Panc1 (cell line): ENCODE measurements around the gene RPA3. TPM values are rescaled to one million over a fixed set of nuclear protein-coding genes. Genes with fewer than 3 reads are reported as not detected.

ENCODE experiments used
- ATAC-seq: fragments of 200-7000 bp; cut with Tn5 transposase; 2 replicates; pipeline ENCODE4 v1.9.1; 2020; ENCODE audit warnings: mild to moderate bottlenecking, moderate library complexity
- BruUV-seq: library from RNA; stranded (reverse); fragments of 400-500 nt; replicated peaks from 2 replicates; lab custom pipeline; 2021; lab: Mats Ljungman, UMichigan
- CTCF ChIA-PET: fragments of 300-600 bp; sonication (Branson Sonifier 250); formaldehyde crosslinking; loops from one replicate; lab custom pipeline; 2022; ENCODE audit warnings: antibody characterized with exemption; lab: Charles Lee
- POLR2A ChIA-PET: fragments of 300-600 bp; sonication (Branson Sonifier 250); formaldehyde crosslinking; loops from one replicate; lab custom pipeline; 2022; ENCODE audit warnings: antibody characterized with exemption; lab: Charles Lee
- DNase-seq: peaks from one replicate; pipeline ENCODE4 v3.0.0-alpha.2; 2010; ENCODE audit warnings: low read depth, low spot score
- H3K27ac ChIP-seq: 2 replicates; pipeline ENCODE4 v1.5.1; 2011; ENCODE audit warnings: mild to moderate bottlenecking, low read length, inconsistent platforms
- H3K27me3 ChIP-seq: fragments of 200-500 bp; sonication (Bioruptor generic); 2 replicates; pipeline ENCODE4 v1.6.0; 2014; ENCODE audit warnings: low read length, inconsistent platforms; ENCODE audit not compliant: control insufficient read depth, insufficient read depth
- H3K36me3 ChIP-seq: fragments of 200-500 bp; sonication (Bioruptor generic); 2 replicates; pipeline ENCODE4 v1.5.1; 2014; ENCODE audit warnings: inconsistent platforms, mild to moderate bottlenecking, low read length, moderate library complexity; ENCODE audit not compliant: control insufficient read depth, insufficient read depth
- H3K4me1 ChIP-seq: 2 replicates; pipeline ENCODE4 v1.5.1; 2011; ENCODE audit warnings: inconsistent platforms, mild to moderate bottlenecking, low read length, moderate library complexity; ENCODE audit not compliant: control insufficient read depth, insufficient read depth
- H3K4me3 ChIP-seq, 2 experiments: 2 replicates each; pipeline ENCODE4 v1.5.1; 2011 to 2012; ENCODE audit warnings: low read depth in 2 of 2, low read length in 2 of 2, mild to moderate bottlenecking in 2 of 2, inconsistent platforms in 1 of 2, moderate library complexity in 1 of 2
- H3K9me3 ChIP-seq: fragments of 200-500 bp; sonication (Bioruptor generic); 2 replicates; pipeline ENCODE4 v1.5.1; 2014; ENCODE audit warnings: low read depth, mild to moderate bottlenecking, inconsistent platforms, low read length, moderate library complexity; ENCODE audit not compliant: control insufficient read depth, insufficient read depth
- POLR2AphosphoS5 ChIP-seq: IDR thresholded peaks from 2 replicates; pipeline ENCODE4 v1.6.1; 2012; ENCODE audit warnings: mild to moderate bottlenecking, low read depth, low read length, moderate library complexity
- REST ChIP-seq, 2 experiments: IDR thresholded peaks; 2 replicates each; pipeline ENCODE4 v1.6.1; 2011 to 2012; ENCODE audit warnings: low read depth in 2 of 2, control low read depth in 1 of 2, low read length in 1 of 2, mild to moderate bottlenecking in 1 of 2, moderate library complexity in 1 of 2; ENCODE audit not compliant: insufficient read depth in 1 of 2
- SIN3A ChIP-seq: IDR thresholded peaks from 2 replicates; pipeline ENCODE4 v1.6.1; 2012; ENCODE audit warnings: low read depth, mild to moderate bottlenecking, low read length, moderate library complexity, borderline replicate concordance; ENCODE audit not compliant: insufficient read depth
- TCF7L2 ChIP-seq: IDR thresholded peaks from 2 replicates; pipeline ENCODE4 v1.6.1; 2011; ENCODE audit warnings: mild to moderate bottlenecking, low read depth, low read length, inconsistent platforms
- in situ Hi-C: cut with HindIII; loops from 2 replicates; pipeline ENCODE4 v1.10.0; 2016; ENCODE audit warnings: low sequenced_read_pairs, low pct_unique_long_range_greater_than_20kb
- intact Hi-C: fragments of 100-400 bp; cut with micrococcal nuclease; formaldehyde crosslinking; loops from one replicate; pipeline ENCODE4 v1.10.0; 2022; ENCODE audit not compliant: unreplicated experiment
- total RNA-seq: library from RNA; stranded (reverse); gene quantifications from one replicate; pipeline ENCODE4 v1.2.1, GENCODE V29; 2021; ENCODE audit not compliant: unreplicated experiment
- TF ChIP-seq, protein P1 (sequence below): fragments of 450-650 bp; IDR thresholded peaks from 2 replicates; pipeline ENCODE4 v1.5.1; 2017; ENCODE audit warnings: mild to moderate bottlenecking

Gene RPA3
- total RNA-seq, 1 experiment from 2014 or later, result 93.5 TPM

DNA sequence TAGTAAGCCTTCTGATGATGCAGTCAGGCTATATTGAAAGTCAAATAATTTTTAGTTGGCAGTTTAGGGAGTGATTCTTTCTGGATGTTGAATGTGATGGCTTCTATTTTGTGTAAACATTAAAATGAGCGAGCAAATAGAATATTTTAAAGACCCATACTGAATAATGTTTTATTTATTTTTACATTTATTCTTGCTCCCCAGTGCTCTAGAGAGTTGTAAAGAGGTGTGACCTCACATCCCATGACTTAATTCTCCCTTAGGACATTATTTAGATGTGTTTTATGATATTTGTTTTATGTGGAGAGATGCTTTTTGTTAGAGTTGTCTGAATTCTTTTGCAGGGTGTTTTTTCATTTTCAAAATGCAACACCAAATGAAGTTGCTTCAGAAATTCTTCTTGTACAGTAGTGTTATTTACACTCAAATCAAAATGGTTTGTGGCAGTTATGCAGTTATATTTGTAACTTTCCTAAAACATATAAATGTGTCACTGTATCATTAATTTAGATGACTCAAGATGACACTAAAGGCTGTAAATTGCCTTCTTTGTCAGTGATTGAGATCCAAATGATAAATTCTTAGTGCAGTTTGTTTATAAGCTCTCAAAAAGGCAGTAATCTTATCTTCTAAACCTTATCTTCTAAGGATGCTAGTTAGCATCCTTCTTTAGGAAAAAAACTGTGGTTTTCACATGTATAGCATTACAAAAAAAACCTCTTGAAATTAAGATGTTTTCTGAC is 65.4 kb downstream of the RPA3 start:
- H3K27ac ChIP-seq, result peak overlapping the region; percentile 70
- CTCF ChIA-PET, result interaction anchor here (0.6 kb wide), 1 partner anchor 58 kb away, joined by 6 read pairs; no protein-coding TSS in a partner anchor

GRCh38 chr7:7651479-7651878 is 66.9 kb downstream of the RPA3 start:
- ATAC-seq, result no peak
- intact Hi-C loops, result no loop called here
- DNase-seq, result no peak
- Histone ChIP-seq H3K36me3 (no peaks in the 10 kb centered on the region), H3K27me3 (no peaks in the 10 kb centered on the region), H3K27ac (peak overlapping the region; percentile 54), H3K4me1 (peaks cover 27% of the 10 kb centered on the region), H3K4me3 (no peak overlapping the region), H3K9me3 (no peaks in the 10 kb centered on the region)
- ChIA-PET POLR2A (no interaction called here), CTCF (no interaction called here)
- TF ChIP-seq, protein P1, sequence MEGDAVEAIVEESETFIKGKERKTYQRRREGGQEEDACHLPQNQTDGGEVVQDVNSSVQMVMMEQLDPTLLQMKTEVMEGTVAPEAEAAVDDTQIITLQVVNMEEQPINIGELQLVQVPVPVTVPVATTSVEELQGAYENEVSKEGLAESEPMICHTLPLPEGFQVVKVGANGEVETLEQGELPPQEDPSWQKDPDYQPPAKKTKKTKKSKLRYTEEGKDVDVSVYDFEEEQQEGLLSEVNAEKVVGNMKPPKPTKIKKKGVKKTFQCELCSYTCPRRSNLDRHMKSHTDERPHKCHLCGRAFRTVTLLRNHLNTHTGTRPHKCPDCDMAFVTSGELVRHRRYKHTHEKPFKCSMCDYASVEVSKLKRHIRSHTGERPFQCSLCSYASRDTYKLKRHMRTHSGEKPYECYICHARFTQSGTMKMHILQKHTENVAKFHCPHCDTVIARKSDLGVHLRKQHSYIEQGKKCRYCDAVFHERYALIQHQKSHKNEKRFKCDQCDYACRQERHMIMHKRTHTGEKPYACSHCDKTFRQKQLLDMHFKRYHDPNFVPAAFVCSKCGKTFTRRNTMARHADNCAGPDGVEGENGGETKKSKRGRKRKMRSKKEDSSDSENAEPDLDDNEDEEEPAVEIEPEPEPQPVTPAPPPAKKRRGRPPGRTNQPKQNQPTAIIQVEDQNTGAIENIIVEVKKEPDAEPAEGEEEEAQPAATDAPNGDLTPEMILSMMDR, result no peak
- TF ChIP-seq TCF7L2 (no peak), SIN3A (no peak), POLR2AphosphoS5 (no peak), REST (IDR thresholded peaks at IDR 0.05; ENCODE audit: insufficient read depth in 1 of 2, low read depth in 2 of 2, low read length in 1 of 2) (peak in 1 of 2 experiments; percentile 43; a peak in 1 of 4 replicates)
- in situ Hi-C loops, result no loop called here
- BruUV-seq, result no TSS peak

More for the DNA sequence above, 65.4 kb downstream of the RPA3 start:
- intact Hi-C loops (no loop called here), in situ Hi-C loops (no loop called here)
- TF ChIP-seq TCF7L2 (no peak), SIN3A (no peak), POLR2AphosphoS5 (no peak), REST (IDR thresholded peaks at IDR 0.05; ENCODE audit: insufficient read depth in 1 of 2, low read depth in 2 of 2, low read length in 1 of 2) (no peak)
- no TSS peak for BruUV-seq
- Histone ChIP-seq H3K27me3 (no peaks in the 10 kb centered on the region), H3K36me3 (no peaks in the 10 kb centered on the region), H3K4me1 (peaks cover 27% of the 10 kb centered on the region), H3K9me3 (no peaks in the 10 kb centered on the region), H3K4me3 (no peak overlapping the region)
- peak; percentile 44; the same call in 1 of the 2 replicates for ATAC-seq
- POLR2A ChIA-PET, result no interaction called here
- no peak for DNase-seq
